Effector CD8-positive, alpha-beta T cell (primary cell): ENCODE measurements around the gene PMEL.
"Not testable (repeated sequence)": the region's sequence is repeated elsewhere in the genome, so short reads cannot be mapped to it uniquely, and the experiment has no call there.

Source experiments
- DNase-seq: peaks from one replicate; lab custom pipeline; 2025; lab: John Stamatoyannopoulos, UW

Gene PMEL

GRCh38 chr12:55923648-55924047, 42.2 kb downstream of the PMEL start:
- DNase-seq = not testable (repeated sequence)

- no peak for DNase-seq
Observed at GRCh38 chr12:55922126-55922525, 43.7 kb downstream of the PMEL start.

GRCh38 chr12:55919032-55919431, 46.8 kb downstream of the PMEL start:
- not testable (repeated sequence) for DNase-seq

- no peak for DNase-seq
Observed at GRCh38 chr12:55915482-55915859, 50.4 kb downstream of the PMEL start.

GRCh38 chr12:55912908-55913307, 52.9 kb downstream of the PMEL start:
- DNase-seq = no peak

GRCh38 chr12:55909513-55909884, 56.3 kb downstream of the PMEL start:
- no peak for DNase-seq

- no peak for DNase-seq
Observed at GRCh38 chr12:55908726-55909512, 56.9 kb downstream of the PMEL start.

- DNase-seq = no peak
Observed at GRCh38 chr12:55906056-55906455, 59.8 kb downstream of the PMEL start.
